H54 (cell line): ENCODE results near the gene LINC01488.

Experiments used
- DNase-seq: peaks from one replicate; pipeline ENCODE4 v3.0.0; 2011; ENCODE audit warnings: low spot score, mixed read lengths; ENCODE audit not compliant: insufficient read length
- FAIRE-seq: peaks from 3 replicates; lab custom pipeline; 2011; peaks lifted over from hg19 to GRCh38; lab: Jason Lieb, UNC
- POLR2A ChIP-seq: IDR thresholded peaks from 2 replicates; pipeline ENCODE4 v1.6.1; 2011; ENCODE audit warnings: low read depth, mild to moderate bottlenecking, low read length

The LINC01488 gene

DNA sequence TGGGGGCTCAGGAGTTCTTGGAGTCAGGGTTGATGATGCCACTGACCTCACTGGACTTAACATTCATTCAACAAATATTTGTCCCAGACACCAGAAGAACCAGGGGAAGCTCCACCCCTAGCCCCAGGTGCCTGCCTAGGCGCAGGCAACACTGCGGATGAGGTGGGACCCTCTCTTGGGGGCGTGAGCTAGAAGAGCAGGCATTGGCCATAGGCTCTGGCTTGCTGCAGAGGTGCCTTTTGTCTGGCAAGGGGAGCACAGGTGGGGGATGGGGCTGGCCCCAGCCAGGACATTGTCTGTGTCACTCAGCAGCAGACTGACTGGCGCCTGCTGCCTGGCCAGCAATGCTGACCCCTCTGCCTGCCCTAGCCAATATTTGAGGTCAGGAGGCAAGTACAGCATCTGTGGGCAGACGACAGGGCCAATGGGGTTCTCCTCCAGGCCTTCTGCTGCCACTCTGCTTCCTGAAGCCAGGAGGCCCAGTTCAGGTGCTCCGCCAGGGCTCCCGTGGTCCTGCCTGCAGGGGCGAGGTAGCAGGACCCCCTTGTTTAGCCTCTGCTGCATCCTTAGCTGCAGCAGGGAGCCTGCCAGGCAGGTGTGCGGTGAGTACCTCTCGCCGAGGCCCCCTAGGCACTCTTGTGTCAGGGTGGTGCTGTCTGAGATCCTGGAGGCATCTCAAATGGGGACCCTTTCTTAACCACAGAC is 4.0 kb downstream of the LINC01488 start:
- TF ChIP-seq POLR2A: no peak
- DNase-seq (no peak), FAIRE-seq (no peak)

DNA sequence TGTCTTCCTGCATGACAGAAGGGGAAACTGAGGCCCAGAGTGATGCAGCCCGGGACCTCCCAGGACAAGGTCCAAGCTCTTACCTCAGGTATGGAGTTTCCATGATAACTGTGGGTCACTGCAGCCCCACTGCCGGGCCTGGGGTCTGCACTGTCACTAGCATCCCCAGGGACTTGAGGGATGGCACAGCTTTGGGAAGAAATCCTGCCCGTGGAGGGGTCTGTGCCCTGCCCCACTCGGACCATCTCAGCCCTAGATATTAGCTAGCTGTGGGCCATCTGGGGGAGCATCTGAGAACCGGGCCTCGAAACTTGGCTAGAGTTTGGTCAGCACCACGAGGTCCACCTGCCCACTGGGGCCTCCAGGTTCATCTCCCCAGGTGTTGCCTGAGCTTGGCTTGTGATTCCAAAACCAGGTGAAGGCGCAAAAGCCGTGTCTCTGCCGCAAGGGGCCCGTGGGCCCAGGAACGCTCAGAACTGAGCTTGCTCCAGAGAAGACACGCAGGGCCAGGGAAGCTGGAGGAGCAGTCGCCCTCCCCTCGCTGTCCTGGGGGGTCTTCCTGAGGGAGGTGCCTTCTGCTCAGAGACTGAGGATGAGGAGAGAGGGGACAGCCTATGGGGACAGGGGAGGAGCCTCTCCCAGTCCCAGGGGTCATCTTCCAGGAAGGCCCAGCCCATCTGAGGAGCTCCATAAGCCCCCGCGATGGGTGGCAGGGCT is 4.8 kb downstream of the LINC01488 start:
- FAIRE-seq (no peak), DNase-seq (no peak)
- TF ChIP-seq POLR2A: no peak

DNA sequence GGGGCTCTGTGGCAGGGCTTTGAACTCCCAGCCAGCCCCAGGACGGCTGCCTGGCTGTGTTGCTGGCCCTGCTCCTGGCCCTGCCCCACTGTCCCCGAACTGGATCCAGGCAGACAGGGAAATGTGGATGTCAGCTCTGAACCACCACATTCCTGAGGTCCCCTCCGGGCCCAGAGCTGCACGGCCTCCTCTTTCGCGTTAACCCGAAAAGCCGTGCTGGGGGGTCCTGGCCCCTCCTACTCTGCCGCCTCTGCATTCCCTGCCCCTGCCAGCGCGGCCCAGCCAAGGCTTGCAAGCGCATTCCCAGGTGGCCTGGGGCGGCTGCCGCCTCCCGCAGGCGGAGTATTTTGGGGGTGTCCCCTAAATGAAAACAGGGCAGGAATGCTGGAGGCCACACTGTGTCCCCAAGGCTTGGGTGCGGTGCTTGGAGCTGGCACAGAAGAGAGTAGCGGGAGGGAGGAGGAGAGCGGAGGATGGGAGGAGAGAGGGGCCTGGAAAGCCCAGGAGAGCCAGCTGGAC is 5.4 kb downstream of the LINC01488 start:
- FAIRE-seq: no peak
- TF ChIP-seq POLR2A: no peak

DNA sequence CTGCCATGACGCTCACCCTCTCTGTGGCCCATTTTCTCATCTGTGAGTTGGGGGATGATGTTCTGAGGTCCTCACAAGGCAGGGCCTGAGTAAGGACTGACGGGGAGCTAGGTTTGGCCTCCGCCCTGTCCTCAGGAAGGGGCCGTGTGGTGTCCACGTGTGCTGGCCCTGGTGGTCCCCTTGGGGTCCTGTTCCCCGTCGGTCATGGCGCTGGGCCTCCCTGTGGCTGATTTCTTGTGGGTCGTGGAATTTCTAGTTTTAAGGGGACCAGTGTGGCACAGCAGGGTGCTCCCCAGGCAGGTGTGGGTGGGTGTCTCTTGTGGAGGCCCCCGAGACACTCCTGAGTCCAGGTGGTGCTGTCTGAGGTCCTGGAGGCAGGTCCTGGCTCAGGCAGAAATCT is 5.9 kb downstream of the LINC01488 start:
- TF ChIP-seq POLR2A: no peak
- FAIRE-seq: no peak
- DNase-seq: no peak

More for the DNA sequence above, 5.4 kb downstream of the LINC01488 start:
- DNase-seq: no peak

DNA sequence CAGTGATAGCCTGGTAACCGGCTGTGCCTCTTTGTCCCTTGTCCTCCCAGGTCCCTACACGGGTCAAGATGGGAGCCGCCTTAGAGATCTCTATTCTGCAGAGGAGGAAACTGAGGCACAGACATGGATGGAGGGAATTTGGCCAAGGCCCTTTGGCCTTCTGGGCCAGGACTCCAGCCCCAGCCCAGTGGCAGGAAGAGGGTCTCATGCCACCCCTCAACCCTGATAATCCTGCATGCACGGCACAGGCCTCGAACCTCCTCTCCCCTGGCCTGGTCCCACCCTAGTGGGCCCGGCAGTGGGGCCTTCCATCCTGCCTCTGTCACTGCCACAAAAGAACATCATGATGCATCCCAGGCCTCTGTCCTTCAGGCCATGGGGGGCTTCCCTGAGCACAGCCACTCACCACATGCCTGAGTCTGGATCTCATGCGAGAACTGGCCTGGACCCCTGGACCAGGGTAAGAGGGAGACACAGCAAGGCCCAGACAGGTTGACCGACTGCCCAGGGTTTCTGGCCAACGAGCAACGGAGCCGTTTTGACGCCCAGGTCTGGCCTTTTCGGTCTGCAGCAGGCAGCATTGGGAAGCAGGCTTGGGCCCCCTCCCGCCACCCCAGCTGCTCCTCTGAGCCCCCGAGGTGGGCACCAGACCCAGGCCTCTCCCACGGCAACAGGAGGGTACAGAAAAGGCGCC is 6.5 kb downstream of the LINC01488 start:
- no peak for DNase-seq

DNA sequence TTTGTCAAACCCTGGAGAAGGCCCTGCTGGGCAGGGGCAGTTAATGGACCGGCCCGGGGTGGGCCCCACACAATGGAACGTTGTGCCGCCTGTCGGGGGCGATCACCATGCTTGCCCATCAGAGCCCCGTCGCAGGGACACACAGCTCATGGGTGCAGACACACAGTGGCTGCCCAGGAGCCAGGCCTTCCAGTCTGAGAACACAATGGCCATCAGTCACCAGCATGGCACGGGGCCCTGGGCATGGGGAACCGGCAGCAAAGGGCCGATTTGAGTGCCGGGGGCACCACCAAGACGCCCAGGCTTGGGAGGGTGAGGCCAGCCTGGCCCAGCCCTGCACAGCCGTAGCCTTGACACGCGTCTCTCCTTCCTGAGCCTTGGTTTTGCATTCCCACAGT is 7.1 kb downstream of the LINC01488 start:
- TF ChIP-seq POLR2A: no peak
- DNase-seq (no peak), FAIRE-seq (no peak)

More for the DNA sequence above, 6.5 kb downstream of the LINC01488 start:
- no peak for TF ChIP-seq POLR2A
- FAIRE-seq: no peak

DNA sequence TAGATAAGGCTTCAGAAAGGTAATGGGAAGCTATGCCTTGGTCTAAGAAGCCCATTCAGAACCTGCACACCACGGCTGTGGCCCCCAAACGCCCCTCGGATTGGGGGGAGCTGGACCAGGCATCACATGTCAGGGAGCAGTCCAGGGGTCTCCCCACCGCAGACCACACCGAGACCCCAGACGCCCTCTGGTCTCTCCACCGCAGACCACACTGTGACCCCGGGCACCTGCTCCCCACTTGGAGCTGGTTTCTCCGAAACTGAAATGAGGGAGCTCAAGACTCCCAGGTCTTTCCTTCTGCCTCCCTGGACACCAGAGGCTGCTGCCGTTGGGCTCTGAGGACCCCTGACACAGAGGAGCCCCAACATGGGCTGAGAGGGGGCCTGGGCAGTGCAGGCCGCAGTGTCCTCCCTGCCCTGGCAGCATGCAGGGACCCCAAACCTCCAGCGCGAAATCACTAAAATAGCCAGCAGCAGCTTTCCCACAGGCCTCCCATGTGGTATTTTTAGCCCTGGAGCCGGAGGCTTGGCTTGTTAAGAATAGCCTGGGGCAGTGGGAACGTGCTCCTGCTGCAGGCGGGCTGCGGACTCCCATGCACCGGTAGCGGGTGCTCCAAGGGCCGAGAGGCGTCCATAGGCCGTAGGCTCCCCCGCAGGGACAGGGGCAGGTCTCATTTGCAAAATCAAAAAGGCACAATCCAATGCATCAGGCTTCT is 7.7 kb downstream of the LINC01488 start:
- FAIRE-seq: no peak
- no peak for TF ChIP-seq POLR2A

DNA sequence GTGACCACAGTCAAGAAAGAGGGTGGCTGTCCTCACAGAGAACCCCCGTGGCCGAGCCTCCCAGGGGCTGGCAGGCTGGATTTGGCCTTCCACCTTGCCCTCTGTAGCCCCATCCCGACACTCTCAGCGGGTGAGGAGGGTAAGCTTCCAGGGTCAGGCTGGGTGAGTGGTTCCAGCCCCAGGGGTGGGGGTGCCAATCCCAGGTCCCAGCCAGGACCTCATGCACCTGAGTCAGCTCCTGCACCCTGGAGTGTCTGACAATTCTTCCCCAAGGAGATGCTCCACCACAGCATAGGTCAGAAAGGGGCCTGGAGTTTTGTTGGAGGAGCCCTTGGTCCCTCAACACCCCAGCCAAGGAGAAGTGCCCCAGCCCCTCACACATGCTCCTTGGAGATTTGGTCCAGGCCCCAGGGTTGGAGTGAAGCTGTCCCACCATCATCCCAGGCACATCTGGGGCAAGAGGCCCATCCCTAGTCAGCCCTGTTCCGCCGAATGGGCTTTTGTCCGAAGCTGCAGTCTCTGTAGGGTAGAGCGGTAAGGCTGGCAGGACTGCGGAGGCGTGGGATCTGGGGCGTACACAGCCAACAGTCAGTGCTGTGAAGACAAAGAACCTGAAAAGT is 8.4 kb downstream of the LINC01488 start:
- FAIRE-seq (no peak), DNase-seq (no peak)
- no peak for TF ChIP-seq POLR2A

More for the DNA sequence above, 7.7 kb downstream of the LINC01488 start:
- DNase-seq: no peak

DNA sequence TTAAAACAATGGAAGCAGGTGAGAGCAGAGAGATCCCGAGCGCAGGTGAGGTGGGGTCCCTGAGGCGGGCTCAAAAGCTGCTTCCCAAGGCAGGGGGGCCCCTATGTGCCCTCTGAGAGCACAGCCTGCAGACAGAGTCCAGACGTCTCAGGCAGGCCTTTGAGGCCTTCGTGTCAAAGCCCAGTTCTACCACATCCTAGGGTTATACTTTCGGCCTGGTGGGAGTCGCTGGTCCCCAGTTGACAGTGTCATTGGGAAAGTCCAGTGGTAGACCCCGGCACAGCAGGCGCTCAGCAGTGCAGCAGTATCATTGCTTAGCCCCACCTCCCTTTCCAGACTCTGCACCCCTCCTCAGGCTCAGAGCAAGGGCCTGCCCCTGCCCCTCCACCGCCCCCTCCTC is 9.1 kb downstream of the LINC01488 start:
- no peak for TF ChIP-seq POLR2A
- FAIRE-seq (no peak), DNase-seq (no peak)

DNA sequence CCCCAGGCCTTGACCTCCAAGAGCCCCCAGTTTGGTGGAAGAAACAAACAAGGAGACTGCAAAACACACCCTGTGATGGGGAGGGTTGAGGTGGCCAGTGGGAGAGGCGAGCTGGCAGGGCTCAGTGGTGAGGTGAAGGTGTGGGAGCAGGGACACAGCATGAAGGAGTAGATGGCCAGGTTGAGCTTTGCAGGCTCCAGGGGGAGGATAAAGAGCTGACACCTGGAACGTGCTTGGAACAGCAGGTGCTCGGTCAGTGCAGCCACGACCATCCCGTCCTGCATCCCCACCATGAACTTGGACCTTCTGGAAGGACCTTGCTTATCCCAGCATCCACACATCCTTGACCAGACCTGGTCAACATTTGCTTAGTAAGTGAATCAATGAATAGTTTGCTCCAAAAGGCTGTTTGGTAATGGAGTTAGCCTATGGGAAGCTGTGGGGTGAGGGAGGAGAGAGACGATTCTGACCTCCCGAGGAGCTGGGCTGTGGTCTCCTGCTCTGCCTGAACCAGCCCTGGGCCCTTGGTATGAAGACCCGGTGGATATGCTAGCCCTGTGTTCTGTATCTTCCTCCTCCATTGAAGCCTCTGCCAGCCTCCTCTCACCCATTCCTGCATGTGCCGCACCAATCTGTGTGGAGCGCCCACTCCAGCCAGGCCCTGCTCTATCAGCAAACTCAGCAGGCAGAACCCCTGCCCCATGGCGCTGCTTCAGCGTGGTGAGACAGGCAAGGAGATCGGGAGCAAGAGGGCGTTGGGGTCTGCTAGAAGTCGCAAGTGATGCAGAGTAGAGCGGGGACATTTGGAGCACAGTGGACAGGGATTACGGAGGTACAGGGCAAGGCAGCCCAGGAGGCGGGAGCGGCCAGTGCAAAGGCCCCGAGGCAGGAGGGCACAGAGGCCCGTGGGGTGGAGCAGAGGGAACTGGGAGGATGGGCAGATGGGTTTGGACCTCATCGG is 9.9 kb downstream of the LINC01488 start:
- no peak for TF ChIP-seq POLR2A
- DNase-seq (no peak), FAIRE-seq (no peak)

DNA sequence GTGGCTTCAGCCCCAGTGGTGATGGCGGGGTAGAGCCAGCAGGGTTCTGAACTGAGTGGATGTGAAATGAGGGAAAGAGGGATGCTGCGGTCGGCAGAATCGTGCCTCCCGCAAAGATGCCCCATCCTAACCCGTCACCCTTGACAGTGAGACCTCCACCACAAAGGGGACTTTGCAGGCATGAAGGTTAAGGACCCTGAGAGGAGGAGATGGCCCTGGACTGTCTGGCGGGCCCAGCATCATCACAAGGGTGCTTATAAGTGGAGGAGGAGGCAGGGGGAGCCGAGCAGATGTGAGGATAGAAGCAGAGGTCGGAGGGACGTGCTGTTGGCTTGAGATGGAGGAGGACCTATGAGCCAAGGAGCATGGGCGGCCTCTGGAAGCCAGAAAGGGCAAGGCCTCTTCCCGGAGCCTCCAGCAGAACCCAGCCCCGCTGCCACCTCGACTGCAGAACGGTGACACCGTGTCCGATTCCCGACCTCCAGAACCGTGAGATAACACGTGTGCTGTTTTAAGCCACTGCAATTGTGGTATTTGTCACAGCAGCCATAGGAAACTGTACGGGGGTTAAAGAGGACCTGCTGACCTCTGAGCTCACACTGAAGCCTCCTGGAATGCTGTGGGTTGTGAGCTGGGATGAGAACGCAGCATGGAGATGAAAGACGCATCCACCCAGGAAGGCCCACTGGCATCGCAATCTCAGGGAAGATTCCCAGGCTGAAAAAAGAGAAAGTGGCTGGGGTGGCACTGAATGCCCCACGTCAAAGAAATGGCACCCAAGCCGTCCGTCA is 10.9 kb downstream of the LINC01488 start:
- FAIRE-seq: no peak
- no peak for DNase-seq
- no peak for TF ChIP-seq POLR2A
